HEK293 (cell line): ENCODE results near the gene KCNJ9.

Experiments
- CTCF ChIA-PET: fragments of 350-600 bp; formaldehyde crosslinking; extraction: SDS; loops from one replicate; lab custom pipeline; 2021; ENCODE audit warnings: antibody characterized with exemption; lab: Yijun Ruan, JAX
- POLR2A ChIA-PET: fragments of 300-600 bp; formaldehyde crosslinking; extraction: SDS; loops from one replicate; lab custom pipeline; 2020; ENCODE audit warnings: antibody characterized with exemption, inconsistent platforms; lab: Yijun Ruan, JAX
- H3K27ac ChIP-seq: fragments of 200-500 bp; sonication (Bioruptor generic); 2 replicates; pipeline ENCODE4 v1.5.1; 2014; ENCODE audit warnings: low read depth, low read length, control low read depth, inconsistent platforms; ENCODE audit errors: extremely low read depth
- H3K36me3 ChIP-seq, 2 experiments: fragments of 200-500 bp in 1 of 2; sonication (Bioruptor generic) in 1 of 2; 1 replicate in 1 of 2; 2 replicates in 1 of 2; pipeline ENCODE4 v1.5.1; 2014 to 2017; ENCODE audit warnings: inconsistent platforms in 2 of 2, low read length in 2 of 2; ENCODE audit not compliant: control insufficient read depth in 2 of 2, insufficient read depth in 1 of 2
- H3K4me1 ChIP-seq: fragments of 200-500 bp; sonication (Bioruptor generic); 2 replicates; pipeline ENCODE4 v1.5.1; 2014; ENCODE audit warnings: mild to moderate bottlenecking, low read length, inconsistent platforms; ENCODE audit not compliant: control insufficient read depth, insufficient read depth
- H3K4me3 ChIP-seq: 2 replicates; pipeline ENCODE4 v1.5.1; 2011; ENCODE audit warnings: low read depth, mild to moderate bottlenecking, control low read depth, low read length, moderate library complexity
- H3K9me3 ChIP-seq: fragments of 200-500 bp; sonication (Bioruptor generic); 2 replicates; pipeline ENCODE4 v1.5.1; 2014; ENCODE audit warnings: low read depth, low read length, inconsistent platforms; ENCODE audit not compliant: control insufficient read depth, insufficient read depth
- BCL11A ChIP-seq: fragments of 450-650 bp; formaldehyde crosslinking; IDR thresholded peaks from 2 replicates; pipeline ENCODE4 v1.5.1; 2016; ENCODE audit warnings: low read depth, missing biosample characterization, missing genetic modification characterization
- EGR2 ChIP-seq: fragments of 450-650 bp; formaldehyde crosslinking; IDR thresholded peaks from 2 replicates; pipeline ENCODE4 v1.5.1; 2016; ENCODE audit warnings: low read depth, missing biosample characterization, missing genetic modification characterization
- KLF10 ChIP-seq: fragments of 450-650 bp; IDR thresholded peaks from 2 replicates; pipeline ENCODE4 v1.5.1; 2018; ENCODE audit warnings: missing biosample characterization, mild to moderate bottlenecking, missing genetic modification characterization
- KLF8 ChIP-seq: fragments of 450-650 bp; formaldehyde crosslinking; IDR thresholded peaks from 2 replicates; pipeline ENCODE4 v1.5.1; 2016; ENCODE audit warnings: missing biosample characterization, missing genetic modification characterization
- ZBTB1 ChIP-seq: fragments of 450-650 bp; formaldehyde crosslinking; IDR thresholded peaks from 2 replicates; pipeline ENCODE4 v1.5.1; 2016; ENCODE audit warnings: missing biosample characterization, missing genetic modification characterization
- ZFHX2 ChIP-seq: fragments of 450-650 bp; formaldehyde crosslinking; conservative IDR thresholded peaks from 2 replicates; pipeline ENCODE4 v1.5.1; 2016; ENCODE audit warnings: missing biosample characterization, missing genetic modification characterization
- ZIC2 ChIP-seq: fragments of 450-650 bp; formaldehyde crosslinking; IDR thresholded peaks from 2 replicates; pipeline ENCODE4 v1.5.1; 2016; ENCODE audit warnings: missing biosample characterization, missing genetic modification characterization
- ZNF132 ChIP-seq: fragments of 450-650 bp; formaldehyde crosslinking; IDR thresholded peaks from 2 replicates; pipeline ENCODE4 v1.5.1; 2017; ENCODE audit warnings: missing biosample characterization, missing genetic modification characterization, borderline replicate concordance
- ZNF184 ChIP-seq: fragments of 450-650 bp; IDR thresholded peaks from 2 replicates; pipeline ENCODE4 v1.5.1; 2018; ENCODE audit warnings: missing biosample characterization, mild to moderate bottlenecking, missing genetic modification characterization
- ZNF202 ChIP-seq: fragments of 450-650 bp; formaldehyde crosslinking; IDR thresholded peaks from 2 replicates; pipeline ENCODE4 v1.5.1; 2016; ENCODE audit warnings: missing biosample characterization, missing genetic modification characterization, borderline replicate concordance
- ZNF24 ChIP-seq: fragments of 450-650 bp; formaldehyde crosslinking; IDR thresholded peaks from 2 replicates; pipeline ENCODE4 v1.5.1; 2016; ENCODE audit warnings: missing biosample characterization, missing genetic modification characterization
- ZNF311 ChIP-seq: fragments of 450-650 bp; formaldehyde crosslinking; IDR thresholded peaks from 2 replicates; pipeline ENCODE4 v1.5.1; 2017; ENCODE audit warnings: missing biosample characterization, missing genetic modification characterization, borderline replicate concordance
- ZNF350 ChIP-seq: fragments of 450-650 bp; formaldehyde crosslinking; IDR thresholded peaks from 2 replicates; pipeline ENCODE4 v1.5.0; 2017; ENCODE audit warnings: missing biosample characterization, mild to moderate bottlenecking, missing genetic modification characterization
- ZNF510 ChIP-seq: fragments of 450-650 bp; formaldehyde crosslinking; IDR thresholded peaks from 2 replicates; pipeline ENCODE4 v1.5.1; 2018; ENCODE audit warnings: mild to moderate bottlenecking, missing genetic modification characterization, missing biosample characterization; ENCODE audit not compliant: insufficient replicate concordance
- ZNF660 ChIP-seq: fragments of 450-650 bp; IDR thresholded peaks from 2 replicates; pipeline ENCODE4 v1.5.1; 2018; ENCODE audit warnings: missing biosample characterization, mild to moderate bottlenecking, missing genetic modification characterization
- ZNF692 ChIP-seq: fragments of 450-650 bp; formaldehyde crosslinking; IDR thresholded peaks from 2 replicates; pipeline ENCODE4 v1.5.1; 2016; ENCODE audit warnings: missing biosample characterization, missing genetic modification characterization
- TF ChIP-seq, protein P1 (sequence below): fragments of 450-650 bp; formaldehyde crosslinking; IDR thresholded peaks from 2 replicates; pipeline ENCODE4 v1.5.1; 2017; ENCODE audit warnings: missing biosample characterization, missing genetic modification characterization
- TF ChIP-seq, protein P2 (sequence below): fragments of 450-650 bp; formaldehyde crosslinking; IDR thresholded peaks from 2 replicates; pipeline ENCODE4 v1.5.1; 2016; ENCODE audit warnings: missing biosample characterization, missing genetic modification characterization, borderline replicate concordance

Gene KCNJ9

GRCh38 chr1:160114085-160114484 lies 32.7 kb downstream of the KCNJ9 start (continued):
- TF ChIP-seq ZNF510 = no peak
- TF ChIP-seq, all 188 proteins: peak for 0

- CTCF ChIA-PET = interaction anchor here (0.7 kb wide), 1 partner anchor 8 kb away, joined by 3 read pairs; no protein-coding TSS in a partner anchor
- H3K36me3 ChIP-seq = no peaks in the 10 kb centered on the region
- H3K4me3 ChIP-seq = no peak within 1 kb of the TSS
- TF ChIP-seq ZBTB1 (tag by site-specific recombination) = no peak
- peak; percentile 78 for TF ChIP-seq ZFHX2 (tag by site-specific recombination)
- TF ChIP-seq EGR2 (tag by site-specific recombination) = peak; percentile 90
- TF ChIP-seq ZNF132 = no peak
- TF ChIP-seq, protein P1, sequence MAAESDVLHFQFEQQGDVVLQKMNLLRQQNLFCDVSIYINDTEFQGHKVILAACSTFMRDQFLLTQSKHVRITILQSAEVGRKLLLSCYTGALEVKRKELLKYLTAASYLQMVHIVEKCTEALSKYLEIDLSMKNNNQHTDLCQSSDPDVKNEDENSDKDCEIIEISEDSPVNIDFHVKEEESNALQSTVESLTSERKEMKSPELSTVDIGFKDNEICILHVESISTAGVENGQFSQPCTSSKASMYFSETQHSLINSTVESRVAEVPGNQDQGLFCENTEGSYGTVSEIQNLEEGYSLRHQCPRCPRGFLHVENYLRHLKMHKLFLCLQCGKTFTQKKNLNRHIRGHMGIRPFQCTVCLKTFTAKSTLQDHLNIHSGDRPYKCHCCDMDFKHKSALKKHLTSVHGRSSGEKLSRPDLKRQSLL (tag by site-specific recombination) = no peak
- no peak for TF ChIP-seq ZNF24
- POLR2A ChIA-PET = no interaction called here
- H3K27ac ChIP-seq = no peak within 1 kb of the TSS
- H3K9me3 ChIP-seq = no peaks in the 10 kb centered on the region
- H3K4me1 ChIP-seq = no peaks in the 10 kb centered on the region
Measured at GRCh38 chr1:160115545-160116282, 34.4 kb downstream of the KCNJ9 start, which contains the start of gene ATP1A2. ATP1A2 (plus strand) TSS chr1:160115759; CDS start chr1:160115862, 103 bp downstream.

DNA sequence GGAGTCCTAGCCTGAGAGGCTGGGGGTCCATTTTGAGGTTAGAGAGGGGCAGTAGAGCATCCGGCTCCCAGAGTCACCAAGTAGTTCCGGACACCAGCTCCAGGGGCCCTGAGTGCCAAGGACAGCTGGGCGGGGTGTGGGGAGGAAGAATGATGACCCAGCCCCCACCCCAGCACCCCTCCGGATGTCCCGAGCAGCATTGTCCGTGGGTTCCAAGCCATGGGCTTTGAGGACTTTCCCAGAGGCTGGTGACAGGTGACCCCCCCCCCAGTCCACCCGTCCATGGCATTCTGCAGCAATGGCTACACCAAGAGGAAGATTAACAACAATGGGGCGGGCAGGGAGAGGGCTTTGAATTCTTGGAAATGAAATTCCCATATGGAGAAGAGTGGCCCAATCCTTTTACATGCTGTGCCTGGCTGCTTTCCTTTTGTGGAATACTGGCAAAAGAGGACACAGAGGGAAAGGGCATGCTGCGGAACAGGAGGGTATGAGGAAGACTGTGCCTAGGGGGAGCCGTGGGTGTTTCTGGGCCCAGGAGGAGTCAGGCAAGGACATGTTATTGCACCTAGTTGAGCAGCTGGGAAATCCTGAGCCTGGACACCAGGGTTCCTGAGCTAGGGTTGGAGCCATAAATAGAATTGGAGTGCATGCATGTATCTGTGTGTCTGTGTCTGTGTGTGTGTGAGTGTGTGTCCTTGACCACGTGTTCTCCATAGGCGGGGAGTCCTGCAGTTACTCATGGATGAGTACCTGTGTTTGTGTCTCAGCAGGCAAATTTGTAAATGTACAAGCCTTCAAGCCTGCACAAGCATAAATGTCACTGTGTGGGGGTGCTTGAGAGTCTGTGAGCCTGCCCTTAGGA lies 35.2 kb downstream of the KCNJ9 start:
- TF ChIP-seq KLF10 (tag by site-specific recombination) (no peak), ZIC2 (tag by site-specific recombination) (no peak; the same call in 1 of the 2 replicates), ZNF202 (no peak), BCL11A (no peak), ZNF692 (tag by site-specific recombination) (no peak), ZNF660 (tag by site-specific recombination) (no peak), ZNF132 (no peak), ZNF350 (no peak), ZNF311 (tag by site-specific recombination) (no peak), KLF8 (tag by site-specific recombination) (no peak), ZNF184 (tag by site-specific recombination) (no peak)
- TF ChIP-seq, protein P2, sequence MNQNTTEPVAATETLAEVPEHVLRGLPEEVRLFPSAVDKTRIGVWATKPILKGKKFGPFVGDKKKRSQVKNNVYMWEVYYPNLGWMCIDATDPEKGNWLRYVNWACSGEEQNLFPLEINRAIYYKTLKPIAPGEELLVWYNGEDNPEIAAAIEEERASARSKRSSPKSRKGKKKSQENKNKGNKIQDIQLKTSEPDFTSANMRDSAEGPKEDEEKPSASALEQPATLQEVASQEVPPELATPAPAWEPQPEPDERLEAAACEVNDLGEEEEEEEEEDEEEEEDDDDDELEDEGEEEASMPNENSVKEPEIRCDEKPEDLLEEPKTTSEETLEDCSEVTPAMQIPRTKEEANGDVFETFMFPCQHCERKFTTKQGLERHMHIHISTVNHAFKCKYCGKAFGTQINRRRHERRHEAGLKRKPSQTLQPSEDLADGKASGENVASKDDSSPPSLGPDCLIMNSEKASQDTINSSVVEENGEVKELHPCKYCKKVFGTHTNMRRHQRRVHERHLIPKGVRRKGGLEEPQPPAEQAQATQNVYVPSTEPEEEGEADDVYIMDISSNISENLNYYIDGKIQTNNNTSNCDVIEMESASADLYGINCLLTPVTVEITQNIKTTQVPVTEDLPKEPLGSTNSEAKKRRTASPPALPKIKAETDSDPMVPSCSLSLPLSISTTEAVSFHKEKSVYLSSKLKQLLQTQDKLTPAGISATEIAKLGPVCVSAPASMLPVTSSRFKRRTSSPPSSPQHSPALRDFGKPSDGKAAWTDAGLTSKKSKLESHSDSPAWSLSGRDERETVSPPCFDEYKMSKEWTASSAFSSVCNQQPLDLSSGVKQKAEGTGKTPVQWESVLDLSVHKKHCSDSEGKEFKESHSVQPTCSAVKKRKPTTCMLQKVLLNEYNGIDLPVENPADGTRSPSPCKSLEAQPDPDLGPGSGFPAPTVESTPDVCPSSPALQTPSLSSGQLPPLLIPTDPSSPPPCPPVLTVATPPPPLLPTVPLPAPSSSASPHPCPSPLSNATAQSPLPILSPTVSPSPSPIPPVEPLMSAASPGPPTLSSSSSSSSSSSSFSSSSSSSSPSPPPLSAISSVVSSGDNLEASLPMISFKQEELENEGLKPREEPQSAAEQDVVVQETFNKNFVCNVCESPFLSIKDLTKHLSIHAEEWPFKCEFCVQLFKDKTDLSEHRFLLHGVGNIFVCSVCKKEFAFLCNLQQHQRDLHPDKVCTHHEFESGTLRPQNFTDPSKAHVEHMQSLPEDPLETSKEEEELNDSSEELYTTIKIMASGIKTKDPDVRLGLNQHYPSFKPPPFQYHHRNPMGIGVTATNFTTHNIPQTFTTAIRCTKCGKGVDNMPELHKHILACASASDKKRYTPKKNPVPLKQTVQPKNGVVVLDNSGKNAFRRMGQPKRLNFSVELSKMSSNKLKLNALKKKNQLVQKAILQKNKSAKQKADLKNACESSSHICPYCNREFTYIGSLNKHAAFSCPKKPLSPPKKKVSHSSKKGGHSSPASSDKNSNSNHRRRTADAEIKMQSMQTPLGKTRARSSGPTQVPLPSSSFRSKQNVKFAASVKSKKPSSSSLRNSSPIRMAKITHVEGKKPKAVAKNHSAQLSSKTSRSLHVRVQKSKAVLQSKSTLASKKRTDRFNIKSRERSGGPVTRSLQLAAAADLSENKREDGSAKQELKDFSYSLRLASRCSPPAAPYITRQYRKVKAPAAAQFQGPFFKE = no peak
- TF ChIP-seq, all 188 proteins: peak for 0

More for the DNA sequence above, 35.2 kb downstream of the KCNJ9 start:
- Histone ChIP-seq H3K9me3 (no peaks in the 10 kb centered on the region), H3K36me3 (no peaks in the 10 kb centered on the region), H3K27ac (no peak overlapping the region), H3K4me1 (no peaks in the 10 kb centered on the region), H3K4me3 (no peak overlapping the region)
- ChIA-PET POLR2A (no interaction called here), CTCF (interaction anchor here (0.7 to 3.6 kb wide), 4 partner anchors 8 to 175 kb away, joined by 3 to 14 read pairs (median 4); no protein-coding TSS in a partner anchor)
